Measurements from ENCODE around the gene PARD3B.

PARD3B gene

DNA sequence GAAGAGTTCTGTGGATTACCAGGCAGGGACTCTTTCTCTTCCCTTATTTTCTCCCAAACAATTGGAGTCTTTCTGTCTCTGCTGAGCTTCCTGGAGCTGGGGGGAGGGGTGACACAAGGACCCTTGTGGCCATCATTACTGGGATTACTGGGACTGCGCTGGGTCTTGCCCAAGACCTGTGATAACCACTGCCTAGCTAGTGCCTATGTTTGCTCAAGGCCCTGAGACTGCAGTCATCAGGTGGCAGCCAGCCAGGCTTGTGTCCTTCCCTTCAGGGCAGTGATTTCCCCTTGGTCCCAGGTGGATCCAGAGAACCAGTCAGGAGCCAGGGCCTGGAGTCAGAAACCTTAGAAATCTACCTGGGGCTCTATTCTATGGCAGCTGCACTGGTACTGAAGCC is 355.6 kb downstream of the PARD3B start:
- DNase-seq: no peak

DNA sequence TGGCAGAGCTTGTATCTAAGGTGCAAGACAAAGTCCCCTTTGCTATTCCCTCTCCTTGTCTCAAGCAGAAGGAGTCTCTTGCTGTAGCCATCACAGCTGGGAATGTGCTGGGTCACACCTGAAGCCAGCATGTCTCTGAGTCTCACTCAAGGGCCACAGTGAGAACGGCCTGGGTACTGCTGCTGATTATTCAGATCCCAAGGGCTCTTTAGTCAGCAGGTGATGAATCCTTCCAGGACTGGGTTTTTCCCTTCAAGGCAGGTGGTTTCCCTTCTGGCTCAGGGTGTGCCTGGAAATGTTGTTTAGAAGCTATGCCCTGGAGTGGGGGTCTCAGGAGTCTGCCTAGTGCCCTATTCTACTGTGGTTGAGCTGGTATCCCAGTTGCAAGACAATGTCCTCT is 356.3 kb downstream of the PARD3B start:
- no peak for DNase-seq

DNA sequence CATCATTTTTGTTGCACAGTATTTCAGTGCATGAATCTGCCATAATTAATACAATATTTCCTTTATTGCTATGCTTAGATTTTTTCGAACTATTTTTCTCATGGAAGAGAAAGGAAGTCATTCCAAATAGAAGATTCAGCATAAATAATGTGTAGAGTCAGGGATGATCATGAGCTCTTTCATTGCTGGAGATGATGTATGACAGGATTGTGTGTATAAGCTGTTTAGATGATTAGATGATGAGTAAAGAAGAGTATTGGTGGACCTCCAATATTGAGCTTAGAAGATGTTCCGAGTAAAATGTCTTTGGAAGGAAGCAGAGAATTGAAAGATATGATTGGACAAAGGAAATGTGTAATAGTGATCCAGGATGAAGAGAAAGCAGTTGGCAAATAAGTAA is 364.5 kb downstream of the PARD3B start:
- DNase-seq: no peak

GRCh38 chr2:204913312-204913711 is 368.0 kb downstream of the PARD3B start:
- DNase-seq: no peak

DNA sequence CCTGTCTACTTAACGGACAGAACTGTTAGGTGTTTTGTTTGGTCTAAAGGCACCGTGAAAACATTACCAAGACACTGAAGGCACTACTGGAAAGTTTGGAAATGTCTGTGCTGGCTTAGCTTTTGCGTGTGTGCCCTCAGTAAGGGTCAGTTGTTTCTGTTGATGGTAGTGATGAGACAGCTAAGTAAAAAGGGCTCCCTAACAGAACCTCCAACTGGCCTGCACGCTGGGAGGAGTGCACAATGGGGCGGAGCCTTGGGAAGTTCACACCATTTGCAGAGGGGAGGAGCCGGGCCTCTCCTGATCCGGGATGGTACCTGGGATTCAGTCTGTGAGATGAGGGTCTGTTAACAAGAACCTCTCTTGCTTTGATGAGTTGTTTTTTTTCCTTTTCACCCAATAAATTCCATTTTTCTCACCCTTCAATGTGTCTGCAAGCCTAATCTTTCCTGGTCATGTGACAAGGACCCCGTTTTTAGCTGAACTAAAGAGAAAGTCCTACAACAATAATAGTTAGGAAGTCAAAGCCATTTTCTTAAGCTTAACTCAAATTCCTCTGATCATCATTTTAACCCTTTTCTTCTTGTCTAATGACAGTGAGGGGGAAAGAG is 368.7 kb downstream of the PARD3B start:
- DNase-seq: no peak

GRCh38 chr2:204914708-204915107 is 369.4 kb downstream of the PARD3B start:
- DNase-seq: no peak

GRCh38 chr2:204917089-204917701 is 371.9 kb downstream of the PARD3B start:
- no peak for DNase-seq

DNA sequence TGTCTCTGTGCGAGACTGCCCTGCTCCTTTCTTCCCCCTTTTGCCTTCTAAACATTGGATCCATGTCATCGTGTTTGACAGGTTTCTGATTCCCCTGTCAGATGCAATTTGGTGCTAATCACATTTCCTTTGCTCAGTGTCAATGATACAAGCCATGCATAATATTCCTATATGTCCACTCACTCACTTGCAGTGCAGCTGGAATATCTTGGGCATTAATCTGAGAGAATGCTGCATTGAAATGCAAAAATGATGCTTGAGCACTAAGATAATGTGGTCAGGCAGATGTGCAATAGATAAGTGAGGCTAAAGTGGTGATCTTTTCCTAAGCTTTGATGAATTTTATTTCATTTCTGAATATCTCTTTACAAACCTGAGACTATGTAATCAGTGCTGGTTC is 375.5 kb downstream of the PARD3B start:
- no peak for DNase-seq

- DNase-seq: no peak
Observed at GRCh38 chr2:204923957-204924356, 378.7 kb downstream of the PARD3B start.

DNA sequence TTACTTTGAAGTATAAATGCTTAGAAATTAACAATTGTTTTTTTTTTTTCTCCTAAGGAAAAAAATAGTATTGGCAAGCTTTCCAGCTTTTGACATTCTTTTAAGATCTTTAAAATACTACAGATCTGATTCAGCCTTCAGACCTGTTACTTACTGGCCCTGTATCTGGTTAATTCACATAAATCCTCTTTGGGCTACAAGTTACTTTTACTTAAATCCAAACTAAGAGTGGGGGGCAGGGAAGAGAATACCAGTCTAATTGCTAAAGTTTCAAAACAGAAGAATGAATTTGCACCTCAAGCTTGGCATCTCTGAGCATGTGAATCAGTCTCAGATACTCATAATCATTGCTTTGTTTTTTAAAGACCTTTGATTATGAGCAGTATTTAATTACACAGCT is 386.3 kb downstream of the PARD3B start:
- no peak for DNase-seq

GRCh38 chr2:204933735-204934374 is 388.6 kb downstream of the PARD3B start:
- no peak for DNase-seq

DNA sequence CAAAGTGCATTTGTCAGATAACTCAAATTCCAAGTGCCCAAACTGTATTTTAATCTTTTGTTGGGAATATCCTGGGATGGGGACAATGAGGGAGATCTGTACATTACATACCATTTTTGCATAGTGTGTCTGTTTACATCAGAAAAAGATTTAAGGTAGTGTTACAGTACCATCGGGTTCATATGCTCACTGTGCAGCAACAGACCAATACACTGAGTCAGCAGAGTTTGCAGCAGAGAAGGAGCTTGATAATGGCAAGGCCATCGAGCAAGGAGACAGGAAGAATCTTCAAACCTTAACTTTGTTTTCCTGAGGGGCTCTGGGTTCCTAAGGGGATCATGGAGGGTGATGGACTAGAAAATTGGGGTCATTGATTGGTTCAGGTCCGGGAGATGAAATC is 399.7 kb downstream of the PARD3B start:
- DNase-seq: no peak

- DNase-seq: no peak
Observed at GRCh38 chr2:204945376-204945775, 400.1 kb downstream of the PARD3B start.

- no peak for DNase-seq
Observed at GRCh38 chr2:204946892-204947291, 401.6 kb downstream of the PARD3B start.

DNA sequence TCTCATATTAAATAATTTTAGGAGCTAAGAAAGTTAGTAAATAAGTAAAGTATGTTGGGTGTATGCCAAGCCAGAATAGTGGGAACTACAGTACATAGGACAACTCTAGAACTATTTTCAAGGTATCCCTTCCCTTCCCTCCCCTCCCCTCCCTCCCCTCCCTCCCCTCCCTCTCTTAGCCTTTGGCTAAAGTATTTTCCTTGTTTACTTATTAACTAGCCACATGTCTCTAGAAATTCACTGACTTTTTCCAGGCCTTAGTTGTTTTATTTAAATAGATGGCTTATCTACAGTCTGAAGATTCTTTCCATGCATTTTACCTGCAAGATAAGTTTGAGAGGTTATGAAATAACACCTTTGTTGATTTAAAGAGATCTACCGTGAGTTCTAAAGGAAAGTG is 402.1 kb downstream of the PARD3B start:
- no peak for DNase-seq

DNA sequence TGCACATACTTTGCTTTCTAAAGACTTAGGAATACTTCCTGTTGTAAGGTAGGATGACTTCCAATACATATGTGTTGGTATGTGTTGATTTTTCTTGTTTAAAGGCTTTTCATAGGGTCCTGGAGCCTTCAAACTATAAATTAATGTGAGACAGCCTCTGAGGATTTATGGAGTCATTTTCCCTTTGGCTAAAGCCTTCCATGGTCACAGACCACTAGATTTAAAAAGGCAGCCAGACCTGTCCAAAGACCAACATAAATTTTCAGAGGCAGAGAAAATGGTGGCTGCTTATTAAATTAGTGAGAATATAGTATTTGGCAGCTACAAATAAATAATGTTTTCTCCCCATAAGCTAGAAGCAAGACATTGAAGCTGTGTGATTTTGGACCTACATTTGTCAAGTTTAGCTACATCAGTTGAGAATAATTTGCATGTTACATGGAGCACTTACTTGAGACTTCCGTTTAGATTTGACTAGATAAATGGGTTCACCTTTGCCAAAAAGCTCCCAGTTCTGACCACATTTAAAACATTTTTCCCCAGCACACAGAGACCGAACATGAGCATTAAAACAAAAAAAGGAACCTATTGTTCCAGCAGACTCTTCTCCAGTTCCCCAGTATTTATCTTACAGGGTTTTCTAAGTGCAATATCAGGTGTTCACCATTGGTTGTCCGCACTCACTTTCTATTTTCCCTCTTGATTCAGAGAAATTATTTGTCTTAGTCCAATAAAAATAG is 402.9 kb downstream of the PARD3B start:
- DNase-seq: no peak

DNA sequence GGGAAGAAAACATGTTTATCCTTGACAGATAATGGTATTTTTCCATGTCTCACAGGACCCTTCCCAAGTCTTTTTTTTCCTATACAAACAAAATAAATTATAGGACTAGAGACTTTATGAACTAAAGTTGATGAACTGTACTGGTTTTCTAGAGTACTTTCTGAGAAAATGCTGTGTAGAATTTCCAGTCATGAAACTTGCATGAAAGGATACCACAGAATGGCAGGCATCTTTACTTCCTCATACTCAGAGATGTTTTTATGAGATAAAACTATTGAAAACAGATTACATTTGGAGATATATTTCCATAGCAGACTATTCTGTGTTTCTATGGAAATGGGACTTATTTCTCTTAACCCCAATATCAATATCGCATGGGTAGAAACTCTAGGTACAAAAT is 403.5 kb downstream of the PARD3B start:
- DNase-seq: no peak

DNA sequence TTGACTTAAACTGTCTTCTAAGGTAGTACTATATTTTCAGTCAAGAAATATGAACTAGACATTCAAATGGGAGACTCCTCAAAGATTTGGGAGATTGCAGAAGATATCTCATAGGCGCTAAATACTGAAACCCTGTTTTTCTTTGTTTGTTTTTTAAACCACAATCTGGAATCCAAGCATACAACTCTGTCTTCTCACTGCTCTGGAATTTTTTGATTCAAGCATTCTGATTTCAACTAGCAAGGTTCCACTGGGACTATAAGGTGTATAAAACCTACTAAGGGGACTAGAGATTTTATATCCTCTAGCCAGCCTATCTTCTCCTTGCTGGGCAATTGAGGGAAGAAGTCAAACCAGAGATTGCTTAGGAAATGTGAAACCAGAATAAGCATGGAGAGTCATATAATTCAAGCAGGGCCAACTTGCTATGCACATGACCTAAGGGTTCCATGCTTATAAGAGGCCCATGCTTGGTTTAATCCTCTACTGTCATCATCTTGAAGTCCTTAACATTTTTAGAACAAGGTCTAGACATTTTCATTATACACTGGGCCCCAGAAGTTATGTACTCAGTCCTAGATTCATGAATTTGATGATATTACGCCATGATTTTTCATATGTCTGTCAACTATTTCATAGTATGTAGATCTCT is 405.5 kb downstream of the PARD3B start:
- DNase-seq: no peak

DNA sequence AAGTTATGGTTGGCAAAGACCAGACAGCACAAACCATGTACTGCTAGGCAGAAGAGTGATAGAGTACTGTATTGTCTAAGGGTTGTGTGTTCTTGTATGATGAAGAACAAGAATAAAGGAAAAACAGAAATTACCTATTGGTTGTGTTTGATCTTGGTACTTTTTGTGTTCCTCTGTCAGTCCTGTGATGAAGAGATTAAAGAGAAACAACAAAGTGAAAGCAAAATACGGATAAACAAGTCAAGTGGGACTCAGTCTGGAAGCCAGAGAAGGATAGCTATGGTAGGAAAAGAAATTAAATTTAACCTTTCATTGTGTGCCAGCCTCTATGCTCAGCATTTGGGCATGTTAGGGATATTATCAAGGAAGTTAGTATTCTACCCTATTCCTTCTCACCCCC is 413.1 kb downstream of the PARD3B start:
- DNase-seq: no peak

DNA sequence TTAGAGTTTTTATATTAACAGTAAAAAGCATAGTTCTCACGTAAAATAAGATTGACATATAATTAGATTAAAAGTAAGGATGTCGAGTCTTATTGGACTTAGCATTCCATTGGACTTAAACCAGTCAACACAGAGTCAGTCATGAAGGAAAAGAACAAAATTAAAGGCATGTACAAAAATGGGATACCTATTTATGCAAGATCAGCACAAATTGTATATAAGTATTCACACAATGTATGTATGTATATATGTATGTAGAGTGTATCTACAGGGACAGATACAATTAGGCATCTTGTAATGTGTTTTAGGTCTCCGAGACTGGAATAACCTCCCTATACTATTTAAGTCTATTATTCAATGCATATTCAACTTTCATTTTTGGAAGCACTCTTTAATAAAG is 419.1 kb downstream of the PARD3B start:
- DNase-seq: no peak

DNA sequence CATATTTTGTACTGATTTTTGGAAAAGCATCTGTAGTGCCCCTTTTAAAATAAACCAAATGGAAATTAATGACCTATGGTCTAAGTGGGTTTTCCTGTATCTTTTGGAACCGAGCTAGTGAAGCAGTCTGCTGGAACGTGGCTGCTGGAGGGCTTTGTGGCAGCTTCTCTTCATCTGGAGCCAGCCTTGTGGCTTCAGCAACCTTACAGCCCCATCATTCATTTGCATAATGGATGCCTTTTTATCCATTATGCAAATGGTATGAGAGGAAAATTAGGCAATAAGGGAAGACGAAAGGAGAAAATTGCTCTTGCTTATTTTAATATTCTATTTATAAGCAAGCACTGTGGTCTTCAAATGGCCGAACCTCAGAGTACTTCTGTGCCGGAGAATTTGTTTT is 421.0 kb downstream of the PARD3B start:
- no peak for DNase-seq

DNA sequence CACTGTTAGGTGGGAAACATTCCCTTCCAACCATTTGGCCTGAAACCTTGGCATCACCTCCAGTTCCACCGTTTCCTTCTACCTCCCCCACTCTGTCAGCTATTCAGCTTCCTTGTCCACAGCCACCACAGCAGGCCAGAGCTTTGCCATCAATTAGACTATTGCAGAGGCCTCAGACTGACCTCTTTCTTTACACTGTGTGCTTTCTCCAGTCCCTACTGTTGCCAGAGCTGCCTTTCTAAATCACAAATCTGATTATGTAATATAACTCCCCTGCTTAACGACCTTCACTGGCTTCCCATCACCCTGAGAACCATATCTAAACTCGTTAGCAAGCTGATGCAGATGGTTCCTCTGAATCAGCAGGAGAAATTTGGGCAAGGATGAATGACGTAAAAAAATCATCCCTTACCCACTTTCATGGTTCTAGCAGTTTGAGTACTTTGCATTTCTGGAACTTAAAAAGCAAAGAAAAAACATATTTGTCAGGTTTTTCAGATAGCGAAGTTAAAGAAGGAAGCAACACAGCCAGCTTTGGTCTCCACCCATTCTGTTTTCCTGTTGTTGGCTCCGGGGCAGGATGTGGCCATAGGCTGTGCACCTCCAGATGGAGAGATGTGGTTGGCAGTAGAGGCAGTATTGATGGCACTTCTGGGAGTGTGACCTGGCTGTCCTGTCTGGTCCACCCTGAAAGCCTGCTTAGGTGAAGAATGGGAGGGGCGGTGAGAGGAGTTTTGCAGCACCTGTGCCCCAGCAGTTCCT is 422.1 kb downstream of the PARD3B start:
- peak; percentile 43 for DNase-seq

Measured in CD4-positive, alpha-beta T cell treated with Interferon gamma for 1 hour (primary cell).